Measurements from ENCODE around the gene RELL1. TPM values are rescaled to one million over a fixed set of nuclear protein-coding genes. Genes with fewer than 3 reads are reported as not detected.
A peak's percentile ranks its signal among the peaks of the same experiment; 100 is the strongest.

RELL1 gene
- total RNA-seq, 6 experiments from 2014 or later: 20.4 to 31.3 (median 28.9) TPM

DNA sequence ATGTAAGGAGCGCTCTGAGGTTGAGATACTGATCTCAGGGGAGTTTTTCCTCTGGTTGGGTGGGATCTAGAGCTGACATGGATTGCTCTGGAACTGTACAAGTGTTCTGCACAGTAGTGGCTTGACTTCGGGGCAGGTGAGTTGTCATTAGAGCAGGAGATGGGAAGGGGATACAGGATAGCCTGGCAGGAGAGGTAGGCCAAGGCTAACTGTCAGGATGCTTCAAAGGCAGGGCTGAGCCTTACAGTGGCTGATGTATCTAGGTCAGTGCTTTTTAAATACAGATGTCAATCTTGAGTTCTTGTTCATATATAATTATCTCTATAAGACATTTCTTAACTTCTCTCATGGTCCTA is 43.5 kb upstream of the RELL1 start:
- H3K27ac Mint-ChIP-seq: no peak overlapping the region
- TF ChIP-seq, protein P1, sequence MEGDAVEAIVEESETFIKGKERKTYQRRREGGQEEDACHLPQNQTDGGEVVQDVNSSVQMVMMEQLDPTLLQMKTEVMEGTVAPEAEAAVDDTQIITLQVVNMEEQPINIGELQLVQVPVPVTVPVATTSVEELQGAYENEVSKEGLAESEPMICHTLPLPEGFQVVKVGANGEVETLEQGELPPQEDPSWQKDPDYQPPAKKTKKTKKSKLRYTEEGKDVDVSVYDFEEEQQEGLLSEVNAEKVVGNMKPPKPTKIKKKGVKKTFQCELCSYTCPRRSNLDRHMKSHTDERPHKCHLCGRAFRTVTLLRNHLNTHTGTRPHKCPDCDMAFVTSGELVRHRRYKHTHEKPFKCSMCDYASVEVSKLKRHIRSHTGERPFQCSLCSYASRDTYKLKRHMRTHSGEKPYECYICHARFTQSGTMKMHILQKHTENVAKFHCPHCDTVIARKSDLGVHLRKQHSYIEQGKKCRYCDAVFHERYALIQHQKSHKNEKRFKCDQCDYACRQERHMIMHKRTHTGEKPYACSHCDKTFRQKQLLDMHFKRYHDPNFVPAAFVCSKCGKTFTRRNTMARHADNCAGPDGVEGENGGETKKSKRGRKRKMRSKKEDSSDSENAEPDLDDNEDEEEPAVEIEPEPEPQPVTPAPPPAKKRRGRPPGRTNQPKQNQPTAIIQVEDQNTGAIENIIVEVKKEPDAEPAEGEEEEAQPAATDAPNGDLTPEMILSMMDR (IDR thresholded peaks at IDR 0.05): no peak
- peaks cover 4% of the 10 kb centered on the region for H3K27me3 Mint-ChIP-seq (ENCODE audit: insufficient read depth)
- no peaks in the 10 kb centered on the region for H3K9me3 Mint-ChIP-seq
- H3K36me3 Mint-ChIP-seq (ENCODE audit: low read depth): no peaks in the 10 kb centered on the region
- peaks cover 12% of the 10 kb centered on the region; the same call in 1 of the 2 replicates for H3K4me1 Mint-ChIP-seq (ENCODE audit: low read depth)
- no peak overlapping the region for H3K4me3 Mint-ChIP-seq
- DNase-seq: no peak

DNA sequence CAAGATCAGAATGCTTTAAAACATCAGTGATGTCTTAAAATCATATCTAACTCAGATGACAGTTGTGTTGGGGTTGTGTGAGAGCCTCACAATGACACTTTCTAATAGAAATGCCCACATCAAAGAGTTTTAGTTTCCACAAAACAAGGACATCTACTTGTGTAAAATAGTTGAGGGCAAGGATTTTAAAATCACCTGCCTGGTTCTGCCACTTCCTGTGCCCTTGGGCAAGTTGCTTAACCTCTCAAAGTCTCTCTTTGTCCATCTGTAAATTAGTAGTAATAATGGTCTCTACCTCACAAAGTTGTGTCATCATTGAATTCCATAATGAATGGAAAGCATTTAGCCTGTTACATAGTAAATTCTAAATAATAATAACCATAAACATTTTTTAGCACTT is 41.9 kb upstream of the RELL1 start:
- Mint-ChIP-seq H3K27ac (no peak overlapping the region), H3K4me3 (no peak overlapping the region), H3K36me3 (ENCODE audit: low read depth) (no peaks in the 10 kb centered on the region), H3K4me1 (ENCODE audit: low read depth) (peaks cover 12% of the 10 kb centered on the region; the same call in 1 of the 2 replicates), H3K9me3 (no peaks in the 10 kb centered on the region), H3K27me3 (ENCODE audit: insufficient read depth) (peaks cover 9% of the 10 kb centered on the region)
- no peak for DNase-seq
- TF ChIP-seq, protein P1 (IDR thresholded peaks at IDR 0.05): no peak

DNA sequence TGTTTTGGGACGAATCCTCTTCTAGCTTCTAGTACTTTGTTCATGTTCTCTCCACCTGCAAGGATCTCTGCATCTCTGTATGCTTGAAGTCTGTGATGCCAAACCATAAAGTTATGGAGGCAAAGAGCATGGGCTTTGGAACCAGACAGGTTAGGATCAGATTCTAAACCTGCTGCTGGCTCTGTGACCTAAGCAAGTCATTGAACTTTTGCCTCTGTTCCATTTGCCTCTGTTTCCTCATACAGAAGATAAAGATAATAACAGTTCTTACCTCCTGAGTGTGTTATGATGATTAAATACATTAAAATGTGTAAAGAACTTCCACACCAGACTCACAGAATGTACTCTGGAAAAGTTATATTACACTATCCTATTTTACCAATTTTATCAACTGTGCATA is 41.5 kb upstream of the RELL1 start:
- Mint-ChIP-seq H3K36me3 (ENCODE audit: low read depth) (no peaks in the 10 kb centered on the region), H3K9me3 (no peaks in the 10 kb centered on the region), H3K4me3 (no peak overlapping the region), H3K27ac (no peak overlapping the region), H3K4me1 (ENCODE audit: low read depth) (peaks cover 12% of the 10 kb centered on the region; the same call in 1 of the 2 replicates), H3K27me3 (ENCODE audit: insufficient read depth) (peaks cover 5% of the 10 kb centered on the region)
- no peak for DNase-seq
- TF ChIP-seq, protein P1 (IDR thresholded peaks at IDR 0.05): no peak

DNA sequence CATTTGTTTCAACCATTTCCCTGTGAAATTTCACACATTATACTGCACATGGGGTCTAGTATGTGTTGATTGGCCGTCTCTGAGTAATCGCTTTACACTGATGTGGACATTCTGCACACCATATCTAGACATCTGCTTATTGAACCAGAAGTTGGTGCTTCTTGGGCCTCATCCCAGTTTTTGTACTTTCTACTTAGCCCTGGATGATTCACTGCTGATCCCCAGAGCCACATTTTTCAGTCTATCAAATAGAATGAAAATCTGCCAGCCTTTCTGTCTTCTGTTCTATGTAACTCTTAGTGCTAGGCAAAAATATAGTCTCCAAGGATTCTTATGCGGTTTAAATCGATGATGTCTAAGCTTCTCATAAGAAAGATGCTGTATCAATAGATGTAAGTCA is 40.5 kb upstream of the RELL1 start:
- no peaks in the 10 kb centered on the region for H3K9me3 Mint-ChIP-seq
- no peak overlapping the region for H3K4me3 Mint-ChIP-seq
- H3K27ac Mint-ChIP-seq: no peak overlapping the region
- DNase-seq: peak; percentile 15
- H3K4me1 Mint-ChIP-seq (ENCODE audit: low read depth): peaks cover 12% of the 10 kb centered on the region; the same call in 1 of the 2 replicates
- TF ChIP-seq, protein P1 (IDR thresholded peaks at IDR 0.05): no peak
- peaks cover 5% of the 10 kb centered on the region; the same call in 1 of the 2 replicates for H3K27me3 Mint-ChIP-seq (ENCODE audit: insufficient read depth)
- no peaks in the 10 kb centered on the region for H3K36me3 Mint-ChIP-seq (ENCODE audit: low read depth)

DNA sequence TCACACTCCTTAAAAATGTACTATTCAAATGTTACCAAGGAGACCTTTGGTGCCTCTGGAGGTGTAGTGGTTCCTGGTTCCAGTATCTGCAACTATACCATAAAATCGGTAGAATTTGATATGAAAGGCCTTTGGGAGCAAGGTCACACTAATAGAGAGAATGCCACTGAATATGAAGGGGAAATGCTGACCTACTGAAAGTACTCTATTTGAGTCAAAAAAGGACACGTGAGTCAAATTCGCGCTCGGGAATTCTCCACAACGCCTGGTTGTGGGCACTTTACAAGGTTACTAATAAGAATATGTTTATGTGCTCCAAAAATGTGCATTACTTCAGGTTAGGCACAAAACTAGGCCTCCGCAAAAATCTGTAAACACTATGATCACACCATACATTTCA is 39.5 kb upstream of the RELL1 start:
- H3K4me3 Mint-ChIP-seq: no peak overlapping the region

More for the DNA sequence above, 39.5 kb upstream of the RELL1 start:
- no peaks in the 10 kb centered on the region for H3K36me3 Mint-ChIP-seq (ENCODE audit: low read depth)
- peaks cover 12% of the 10 kb centered on the region; the same call in 1 of the 2 replicates for H3K4me1 Mint-ChIP-seq (ENCODE audit: low read depth)
- TF ChIP-seq, protein P1 (IDR thresholded peaks at IDR 0.05): no peak
- H3K27ac Mint-ChIP-seq: no peak overlapping the region
- DNase-seq: no peak
- H3K9me3 Mint-ChIP-seq: no peaks in the 10 kb centered on the region
- H3K27me3 Mint-ChIP-seq (ENCODE audit: insufficient read depth): peaks cover 5% of the 10 kb centered on the region; the same call in 1 of the 2 replicates

All from HFFc6 (cell line).